H7 (cell line): ENCODE results near the gene RANBP3L. TPM values are rescaled to one million over a fixed set of nuclear protein-coding genes. Genes with fewer than 3 reads are reported as not detected.
"Not testable (repeated sequence)": the region's sequence is repeated elsewhere in the genome, so short reads cannot be mapped to it uniquely, and the experiment has no call there.

Experiments used
- DNase-seq: peaks from one replicate; pipeline ENCODE4 v3.0.0; 2012
- H3K27me3 ChIP-seq: 2 replicates; pipeline ENCODE4 v1.6.0; 2011; ENCODE audit warnings: mild to moderate bottlenecking, low read length; ENCODE audit not compliant: control insufficient read depth, insufficient read depth
- H3K36me3 ChIP-seq: replicated peaks from 2 replicates; pipeline ENCODE4 v1.5.1; 2011; ENCODE audit warnings: low read length; ENCODE audit not compliant: control insufficient read depth, insufficient read depth
- H3K4me3 ChIP-seq: 2 replicates; pipeline ENCODE4 v1.5.1; 2011; ENCODE audit warnings: low read depth, mild to moderate bottlenecking, control low read depth, low read length, moderate library complexity; ENCODE audit not compliant: insufficient read depth
- total RNA-seq: library from RNA; depleted of rRNA; stranded (reverse); fragments of >200 nt; shearing (Covaris generic); gene quantifications from 2 replicates; pipeline ENCODE4 v1.2.3, GENCODE V29; 2014; rRNA removed

The RANBP3L gene, protein sequence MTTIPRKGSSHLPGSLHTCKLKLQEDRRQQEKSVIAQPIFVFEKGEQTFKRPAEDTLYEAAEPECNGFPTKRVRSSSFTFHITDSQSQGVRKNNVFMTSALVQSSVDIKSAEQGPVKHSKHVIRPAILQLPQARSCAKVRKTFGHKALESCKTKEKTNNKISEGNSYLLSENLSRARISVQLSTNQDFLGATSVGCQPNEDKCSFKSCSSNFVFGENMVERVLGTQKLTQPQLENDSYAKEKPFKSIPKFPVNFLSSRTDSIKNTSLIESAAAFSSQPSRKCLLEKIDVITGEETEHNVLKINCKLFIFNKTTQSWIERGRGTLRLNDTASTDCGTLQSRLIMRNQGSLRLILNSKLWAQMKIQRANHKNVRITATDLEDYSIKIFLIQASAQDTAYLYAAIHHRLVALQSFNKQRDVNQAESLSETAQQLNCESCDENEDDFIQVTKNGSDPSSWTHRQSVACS
- total RNA-seq = not detected in 2 replicates

DNA sequence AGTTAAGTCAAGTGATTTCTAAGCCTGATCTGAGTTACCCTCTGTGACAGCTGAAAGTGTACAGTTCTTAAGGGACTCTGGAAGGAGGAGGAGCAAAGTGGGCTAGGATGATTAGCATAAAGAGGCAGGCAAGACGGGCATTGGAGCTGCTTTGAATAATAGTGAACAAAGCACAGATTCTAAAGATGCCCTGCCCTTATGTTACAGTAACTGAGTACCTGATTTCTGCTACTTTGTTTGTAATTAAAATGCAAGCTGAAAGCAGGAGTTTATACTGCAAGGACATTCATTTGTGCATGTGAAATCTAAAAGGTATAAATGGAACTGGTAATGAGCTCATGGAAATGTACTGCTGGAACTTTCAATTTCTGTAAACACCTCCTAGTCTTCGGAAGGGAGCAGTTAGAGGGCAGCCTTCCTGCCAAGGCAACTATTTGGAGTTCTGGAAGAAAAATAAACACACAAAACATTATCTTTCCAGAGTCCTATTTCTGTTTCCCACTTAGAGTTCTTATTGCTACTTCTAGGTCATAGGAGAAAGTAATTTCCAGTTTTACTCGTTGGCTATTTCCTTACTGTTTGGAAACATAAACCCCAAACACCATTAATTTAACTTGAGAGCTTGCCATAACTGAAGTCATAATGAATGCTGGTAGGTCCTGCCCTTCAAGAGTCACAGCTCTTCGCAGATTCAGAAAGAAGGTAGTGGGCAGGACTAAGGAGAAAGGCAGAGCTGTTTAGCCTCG is at the start of gene RANBP3L:
TSS of gene RANBP3L (minus strand) at position 45 of the 746 bp plus-strand sequence. CDS start 486 bp downstream, outside the sequence.
- no peak for DNase-seq
- no peak within 1 kb of the TSS for H3K4me3 ChIP-seq

DNA sequence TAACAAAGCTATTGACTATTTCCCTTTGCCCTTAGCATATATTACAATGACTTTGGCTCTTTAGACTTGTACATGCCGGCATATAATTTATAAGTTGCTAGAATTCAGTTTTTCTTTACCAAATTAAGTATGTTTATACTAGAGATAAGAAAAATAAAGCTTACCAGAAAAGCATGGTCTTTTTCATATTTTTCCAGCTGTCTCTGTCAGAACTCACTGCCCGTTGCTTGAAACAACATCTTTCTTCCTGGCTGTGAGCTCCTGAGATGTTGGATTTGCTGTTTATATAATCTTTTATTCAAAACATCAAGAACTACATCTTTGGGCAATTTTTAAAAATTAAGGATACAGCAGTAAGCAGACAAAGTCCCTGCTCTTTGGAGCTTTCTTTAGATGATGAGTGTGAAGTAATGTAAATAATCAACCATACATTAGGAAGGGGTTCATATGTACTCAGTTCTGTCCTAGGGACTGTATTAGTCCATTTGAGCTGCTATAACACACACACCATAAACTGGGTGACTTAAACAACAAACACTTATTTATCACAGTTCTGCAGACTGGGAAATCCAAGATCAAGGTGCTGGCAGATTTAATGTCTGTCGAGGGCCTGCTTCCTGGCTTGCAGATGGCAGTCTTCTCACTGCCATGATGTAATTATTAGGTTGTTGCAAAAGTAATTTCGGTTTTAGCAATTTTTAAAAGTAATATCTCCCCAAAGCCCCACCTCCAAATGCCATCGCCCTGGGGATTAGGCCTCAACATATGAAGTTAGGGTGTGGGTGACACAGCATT is 45.4 kb upstream of the RANBP3L start:
- Histone ChIP-seq H3K36me3 (no peaks in the 10 kb centered on the region), H3K4me3 (no peak overlapping the region), H3K27me3 (no peaks in the 10 kb centered on the region)
- DNase-seq = no peak

More for the DNA sequence above, at the start of gene RANBP3L:
- no peaks in the 10 kb centered on the region for H3K27me3 ChIP-seq
- no peaks in the 10 kb centered on the region for H3K36me3 ChIP-seq

DNA sequence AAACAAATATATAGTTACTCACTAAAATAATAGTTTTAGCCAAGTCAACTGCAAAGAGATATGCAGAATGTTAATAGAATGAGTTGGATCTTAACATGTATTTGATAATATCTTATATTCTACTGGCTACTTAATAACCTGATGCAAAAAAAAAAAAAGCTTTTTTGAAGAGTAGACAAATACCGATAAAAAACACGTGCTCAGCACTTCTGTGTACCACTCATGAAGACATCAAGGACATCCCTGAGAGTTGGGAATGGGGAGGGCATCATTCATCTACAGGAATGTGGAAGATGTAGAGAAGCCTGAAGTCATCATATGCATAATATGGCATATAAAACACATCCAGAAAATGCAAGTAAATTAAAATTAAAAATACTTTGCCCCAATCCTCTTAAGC is 43.2 kb upstream of the RANBP3L start:
- H3K27me3 ChIP-seq = no peaks in the 10 kb centered on the region

DNA sequence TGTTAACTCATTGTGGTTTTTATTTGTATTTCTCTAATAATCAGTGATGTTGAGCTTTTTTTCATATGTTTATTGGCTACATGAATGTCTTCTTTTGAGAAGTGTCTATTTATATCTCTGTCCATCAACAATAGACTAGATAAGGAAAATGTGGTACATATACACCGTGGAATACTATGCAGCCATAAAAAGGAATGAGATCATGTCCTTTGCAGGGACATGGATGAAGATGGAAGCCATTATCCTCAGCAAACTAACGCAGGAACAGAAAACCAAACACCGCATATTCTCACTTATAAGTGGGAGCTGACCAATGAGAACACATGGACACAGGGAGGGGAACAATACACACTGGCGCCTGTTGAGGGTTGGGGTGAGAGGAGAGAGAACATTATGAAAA is 40.0 kb upstream of the RANBP3L start:
- not testable (repeated sequence) for H3K27me3 ChIP-seq, DNase-seq, H3K4me3 ChIP-seq, H3K36me3 ChIP-seq

More for the DNA sequence above, 43.2 kb upstream of the RANBP3L start:
- H3K4me3 ChIP-seq = no peak overlapping the region
- H3K36me3 ChIP-seq = no peaks in the 10 kb centered on the region
- no peak for DNase-seq

DNA sequence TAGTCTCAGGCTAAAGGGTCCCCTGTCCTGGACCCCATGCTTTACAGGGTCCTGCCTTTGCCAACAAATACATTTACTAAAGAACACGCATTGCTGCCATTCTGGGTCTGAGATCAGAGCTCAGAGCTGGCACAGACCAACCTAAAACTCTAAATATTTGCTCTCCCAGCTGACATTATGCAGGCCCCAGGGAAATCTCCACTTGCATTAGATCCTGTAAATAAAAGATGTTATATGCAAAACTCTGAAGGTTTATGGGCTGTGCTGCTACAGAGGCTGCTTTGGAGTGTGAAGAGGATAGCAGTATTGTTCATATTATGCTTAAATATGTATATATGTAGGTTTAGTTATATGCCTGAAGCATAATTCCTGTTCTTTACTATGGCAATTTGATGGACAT is 35.9 kb upstream of the RANBP3L start:
- no peak for DNase-seq
- no peaks in the 10 kb centered on the region for H3K27me3 ChIP-seq
- H3K4me3 ChIP-seq = no peak overlapping the region
- no peaks in the 10 kb centered on the region for H3K36me3 ChIP-seq

DNA sequence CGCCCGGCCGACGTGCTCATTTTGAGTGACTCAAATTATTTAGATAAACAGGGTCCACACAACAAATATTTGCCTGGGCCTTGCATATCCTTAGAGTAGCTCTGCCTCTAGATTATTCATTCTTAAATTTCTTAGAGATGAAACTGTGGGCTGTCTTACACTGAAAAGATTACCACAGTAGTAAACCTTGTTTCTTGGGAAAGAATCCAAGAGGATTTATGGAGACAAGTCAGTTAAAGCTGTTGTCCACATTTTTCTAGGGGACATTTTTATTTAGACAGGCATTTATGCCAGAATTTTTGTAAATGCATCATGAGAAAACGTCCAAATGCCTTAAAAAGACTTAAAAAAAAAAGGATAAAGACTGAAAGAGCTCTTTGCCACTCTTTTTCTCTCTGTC is 32.6 kb upstream of the RANBP3L start:
- DNase-seq = no peak
- Histone ChIP-seq H3K27me3 (no peaks in the 10 kb centered on the region), H3K36me3 (no peaks in the 10 kb centered on the region), H3K4me3 (no peak overlapping the region)

DNA sequence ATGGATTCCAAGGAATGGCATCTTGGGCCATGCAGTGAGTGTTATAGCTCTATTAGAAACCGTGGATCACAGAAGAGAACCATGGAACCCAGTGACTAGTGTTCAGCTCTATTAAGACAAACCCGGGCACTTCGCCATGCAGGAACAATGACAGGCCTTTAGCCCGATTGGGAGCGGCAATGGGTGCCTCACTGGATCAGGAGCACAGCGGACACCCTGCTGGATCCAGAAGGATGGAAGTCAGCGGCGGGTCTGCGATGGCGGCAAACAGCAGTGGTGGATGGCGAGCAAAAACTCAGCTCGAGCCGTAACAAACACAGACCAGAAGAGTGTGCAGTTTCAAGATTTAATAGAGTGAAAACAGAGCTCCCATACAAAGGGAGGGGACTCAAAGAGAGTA is 31.0 kb upstream of the RANBP3L start:
- not testable (repeated sequence) for DNase-seq, H3K4me3 ChIP-seq, H3K36me3 ChIP-seq, H3K27me3 ChIP-seq

DNA sequence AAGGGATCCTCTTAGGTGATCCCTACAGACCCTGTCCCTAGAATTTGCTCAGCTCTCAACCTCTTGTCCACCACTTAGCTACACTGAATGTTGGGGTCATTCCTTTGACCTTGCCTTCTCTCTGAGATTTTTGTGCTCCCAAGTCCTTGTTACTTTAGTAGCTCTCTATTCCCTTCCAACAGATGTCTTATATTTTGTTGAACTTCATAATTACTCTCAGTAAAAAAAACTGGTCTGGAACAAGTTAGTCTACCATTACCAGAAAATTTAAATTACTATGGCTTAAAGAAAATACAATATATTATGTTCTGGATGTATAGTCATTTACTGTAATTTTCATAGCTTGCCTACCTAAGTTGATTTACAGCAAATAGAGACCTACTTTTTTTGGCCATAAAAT is 23.5 kb upstream of the RANBP3L start:
- H3K4me3 ChIP-seq = no peak overlapping the region
- DNase-seq = no peak
- H3K36me3 ChIP-seq = no peaks in the 10 kb centered on the region
- H3K27me3 ChIP-seq = no peaks in the 10 kb centered on the region

DNA sequence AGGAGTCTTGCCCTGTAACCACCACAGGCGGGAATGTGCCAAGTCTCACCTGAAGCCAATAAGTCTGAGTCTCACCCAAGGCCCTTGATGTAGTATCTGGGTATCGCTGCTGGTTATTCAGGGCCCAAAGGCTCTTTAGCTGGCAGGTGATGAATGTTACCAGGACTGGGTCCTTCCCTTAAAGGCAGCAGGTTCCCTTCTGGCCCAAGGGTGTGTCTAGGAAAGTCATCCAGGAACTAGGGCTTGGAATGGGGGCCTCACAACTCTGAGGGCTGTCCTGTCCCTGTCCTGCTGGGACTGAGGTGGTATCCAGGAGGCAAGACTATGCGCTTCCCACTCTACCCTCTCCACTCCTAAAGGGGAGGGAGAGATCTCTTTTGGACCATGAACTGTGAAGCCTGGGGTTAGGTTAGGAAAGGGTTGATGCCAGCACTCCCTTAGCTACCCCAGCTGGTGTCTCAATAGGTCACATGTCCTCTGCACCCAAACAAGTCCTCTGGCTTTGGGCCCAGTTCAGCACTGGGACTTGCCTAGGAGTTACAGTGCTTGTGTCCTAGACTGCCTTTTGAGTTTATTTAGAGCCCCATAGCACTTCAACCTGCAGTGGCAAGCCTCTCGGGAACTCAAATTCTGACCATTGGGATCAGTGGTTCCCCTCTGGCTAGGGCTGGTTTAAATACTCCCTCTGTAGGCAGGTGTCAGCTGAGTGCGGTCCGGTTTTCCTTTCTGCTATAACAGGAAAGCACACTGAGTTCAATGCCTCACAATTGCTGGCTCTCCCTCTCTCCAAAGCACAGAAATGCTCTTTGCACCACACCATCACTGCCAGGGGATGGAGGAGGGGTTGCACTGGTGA is 22.5 kb upstream of the RANBP3L start:
- DNase-seq = no peak
- Histone ChIP-seq H3K27me3 (no peaks in the 10 kb centered on the region), H3K36me3 (no peaks in the 10 kb centered on the region), H3K4me3 (no peak overlapping the region)

DNA sequence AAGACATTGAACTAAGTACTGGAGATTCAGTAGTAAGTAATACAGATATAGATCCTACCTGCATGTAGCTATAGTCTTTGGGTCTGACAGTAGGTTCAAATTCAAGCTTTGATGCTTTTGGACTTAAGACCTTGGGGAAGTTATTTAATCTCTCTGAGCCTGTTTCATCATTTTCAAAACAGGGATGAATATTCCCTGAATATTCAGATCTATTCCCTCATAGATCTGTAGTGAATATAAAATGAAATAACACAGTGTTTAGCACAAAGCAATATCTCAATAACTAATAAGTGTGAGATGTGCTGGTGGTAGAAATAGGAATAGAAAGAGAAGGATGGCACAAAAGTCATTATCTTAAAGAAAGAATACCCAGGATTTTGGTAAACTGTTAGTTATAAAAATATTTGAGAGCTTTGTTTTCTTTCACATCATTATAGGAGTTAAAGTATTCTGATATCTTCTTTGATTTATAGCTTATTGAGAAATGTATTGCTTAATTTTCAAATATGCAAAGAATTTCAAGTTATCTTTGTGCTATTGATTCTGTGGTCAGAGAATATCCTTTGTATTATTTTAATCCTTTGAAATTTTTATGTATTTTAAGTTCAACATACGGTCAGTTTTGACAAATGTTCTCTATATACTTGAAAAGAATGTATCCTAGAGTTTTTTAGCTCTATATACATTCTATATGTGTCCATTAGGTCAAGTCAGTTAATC is 11.4 kb upstream of the RANBP3L start:
- H3K27me3 ChIP-seq = no peaks in the 10 kb centered on the region
- no peak overlapping the region for H3K4me3 ChIP-seq
- H3K36me3 ChIP-seq = no peaks in the 10 kb centered on the region
- no peak for DNase-seq

DNA sequence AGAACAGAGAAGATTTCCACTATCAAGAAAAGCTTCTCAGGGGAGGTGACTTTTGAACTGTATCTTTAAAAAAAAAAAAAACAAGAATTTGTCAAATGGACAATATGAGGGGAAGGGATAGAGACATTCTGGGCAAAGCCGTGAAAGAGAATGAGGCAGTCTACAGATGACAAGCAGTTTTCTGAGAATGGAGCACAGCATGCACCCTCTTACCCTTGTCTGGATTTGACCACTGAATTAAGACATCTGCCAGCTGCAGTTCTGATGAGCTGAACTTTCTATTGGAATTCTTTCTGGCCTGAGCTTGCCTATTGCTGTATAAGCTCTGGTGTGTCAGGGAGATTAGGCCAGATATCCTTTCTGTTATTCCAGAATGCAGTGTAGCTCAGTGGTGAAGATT is 10.3 kb upstream of the RANBP3L start:
- no peak overlapping the region for H3K4me3 ChIP-seq
- H3K36me3 ChIP-seq = no peaks in the 10 kb centered on the region
- no peaks in the 10 kb centered on the region for H3K27me3 ChIP-seq
- DNase-seq = no peak

DNA sequence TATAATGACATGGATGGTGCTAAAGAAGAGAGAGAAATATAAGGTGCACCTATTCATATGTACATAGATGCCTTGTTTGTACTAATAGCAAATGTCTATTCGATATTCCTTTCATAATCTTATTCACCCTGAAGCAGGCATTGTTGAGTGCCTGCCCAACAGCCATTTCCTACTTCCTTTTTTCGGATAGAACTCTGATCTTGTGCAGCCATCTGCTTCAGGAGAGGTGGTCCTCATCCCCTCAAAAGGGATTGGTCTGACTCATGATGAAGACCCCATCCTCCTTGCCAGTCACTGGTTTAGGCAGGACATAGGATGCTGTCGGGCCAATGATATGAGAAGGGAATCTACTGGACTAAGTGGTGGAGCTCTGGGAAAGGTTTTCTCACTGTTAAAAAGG is 8.4 kb upstream of the RANBP3L start:
- no peaks in the 10 kb centered on the region for H3K27me3 ChIP-seq
- no peak overlapping the region for H3K4me3 ChIP-seq

DNA sequence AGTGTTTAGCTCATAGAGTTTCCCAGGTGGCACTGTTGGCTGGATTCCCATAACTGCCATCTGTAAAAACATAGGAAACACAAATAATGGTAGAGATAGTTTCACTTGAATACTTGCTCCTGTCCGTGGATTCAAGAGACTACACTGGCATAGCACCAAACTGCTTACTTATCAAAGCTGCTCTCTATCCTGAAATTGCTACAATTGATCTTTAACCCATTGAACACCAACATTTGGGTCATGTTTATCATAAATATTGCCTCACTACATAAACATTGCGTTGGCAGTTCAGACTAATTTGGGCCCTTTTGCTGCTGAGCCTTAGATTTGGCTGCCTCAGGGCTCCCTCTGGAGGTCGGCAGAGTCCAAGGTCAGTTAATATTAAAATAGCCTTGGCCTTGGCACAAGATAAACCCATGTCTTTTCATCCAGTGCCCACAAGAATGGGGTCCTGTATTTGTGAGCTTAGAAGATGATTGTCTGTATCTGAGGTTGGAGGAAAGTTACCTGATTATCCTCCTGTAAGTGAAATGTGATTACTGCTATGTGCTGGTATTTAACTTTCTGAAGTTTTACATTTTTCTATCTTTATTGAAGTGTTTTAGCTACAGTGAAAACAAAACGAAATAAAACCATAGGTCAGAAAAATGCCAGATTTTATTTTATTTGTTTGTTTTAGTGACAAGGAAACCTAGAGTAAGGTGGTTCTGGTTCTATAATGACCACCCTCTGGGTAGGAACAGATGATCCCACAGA is 4.0 kb upstream of the RANBP3L start:
- Histone ChIP-seq H3K27me3 (no peaks in the 10 kb centered on the region), H3K4me3 (no peak overlapping the region), H3K36me3 (no peaks in the 10 kb centered on the region)
- DNase-seq = peak; percentile 12

More for the DNA sequence above, 8.4 kb upstream of the RANBP3L start:
- no peaks in the 10 kb centered on the region for H3K36me3 ChIP-seq
- no peak for DNase-seq
